Colonic mucosa (tissue), 4 donors: ENCODE results near the gene GAS2L1. TPM values are rescaled to one million over a fixed set of nuclear protein-coding genes. Genes with fewer than 3 reads are reported as not detected.
A peak's percentile ranks its signal among the peaks of the same experiment; 100 is the strongest.

Experiments used
- DNase-seq: peaks from one replicate; pipeline ENCODE4 v3.0.0-alpha.2; 2020
- H3K27ac ChIP-seq: fragments of 200-600 bp; one replicate; pipeline ENCODE4 v1.8.0; 2021
- H3K27me3 ChIP-seq: fragments of 200-600 bp; one replicate; pipeline ENCODE4 v1.8.0; 2021
- H3K36me3 ChIP-seq: fragments of 200-600 bp; one replicate; pipeline ENCODE4 v1.8.0; 2021
- H3K4me1 ChIP-seq: fragments of 200-600 bp; one replicate; pipeline ENCODE4 v1.8.0; 2021; ENCODE audit warnings: mild to moderate bottlenecking
- H3K4me3 ChIP-seq: fragments of 200-600 bp; one replicate; pipeline ENCODE4 v1.8.0; 2021
- H3K9ac ChIP-seq, 2 donors: one replicate each; pipeline ENCODE4 v1.7.0; 2013; ENCODE audit warnings: control low read depth in 2 of 2, low read depth in 2 of 2, low read length in 2 of 2
- H3K9me3 ChIP-seq: fragments of 200-600 bp; one replicate; pipeline ENCODE4 v1.8.0; 2021
- intact Hi-C: fragments of 100-400 bp; cut with DNase I; formaldehyde crosslinking; loops from one replicate; pipeline ENCODE4 v1.14.1; 2022
- total RNA-seq, 2 donors: library from RNA; stranded (reverse); fragmentation: NEBNext Ultra II Directional in 1 of 2; extraction: Animal tissue kit (Norgen Biotek cat#: 25700) in 1 of 2; gene quantifications; one replicate each; pipeline ENCODE4 v1.2.1, GENCODE V29; 2021
- TF ChIP-seq, protein P1 (sequence below): fragments of 200-600 bp; IDR thresholded peaks from one replicate; pipeline ENCODE4 v1.8.0; 2022; ENCODE audit warnings: antibody characterized with exemption, mild to moderate bottlenecking
- donor health status: healthy.
- donor health status: DM: no; HTN: no; CAD: no.
- donor health status: DM: no; HTN: no; CAD: no.

GAS2L1 gene
- total RNA-seq, 2 donors from 2014 or later = 16.6 to 41.1 TPM

DNA sequence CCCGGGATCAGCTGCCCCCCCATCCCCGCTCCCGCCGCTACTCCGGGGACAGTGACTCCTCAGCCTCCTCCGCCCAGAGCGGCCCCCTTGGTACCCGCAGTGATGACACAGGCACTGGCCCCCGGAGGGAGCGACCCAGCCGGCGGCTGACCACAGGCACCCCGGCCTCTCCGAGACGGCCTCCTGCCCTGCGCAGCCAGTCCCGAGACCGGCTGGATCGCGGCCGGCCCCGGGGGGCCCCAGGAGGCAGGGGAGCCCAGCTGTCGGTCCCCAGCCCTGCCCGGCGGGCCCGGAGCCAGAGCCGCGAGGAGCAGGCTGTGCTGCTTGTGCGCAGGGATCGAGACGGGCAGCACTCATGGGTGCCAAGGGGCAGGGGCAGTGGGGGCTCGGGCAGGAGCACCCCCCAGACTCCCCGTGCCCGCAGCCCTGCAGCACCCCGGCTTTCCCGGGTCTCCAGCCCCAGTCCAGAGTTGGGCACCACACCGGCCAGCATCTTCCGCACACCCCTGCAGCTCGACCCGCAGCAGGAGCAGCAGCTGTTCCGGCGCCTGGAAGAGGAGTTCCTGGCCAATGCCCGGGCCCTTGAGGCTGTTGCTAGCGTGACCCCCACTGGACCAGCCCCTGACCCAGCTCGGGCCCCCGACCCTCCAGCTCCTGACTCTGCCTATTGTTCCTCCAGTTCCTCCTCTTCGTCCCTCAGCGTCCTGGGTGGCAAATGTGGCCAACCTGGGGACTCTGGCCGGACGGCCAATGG is 5.2 kb downstream of the GAS2L1 start:
- intact Hi-C loops = no loop called here
- H3K27ac ChIP-seq = peak overlapping the region; percentile 36
- H3K4me1 ChIP-seq = peaks cover 47% of the 10 kb centered on the region
- TF ChIP-seq, protein P1, sequence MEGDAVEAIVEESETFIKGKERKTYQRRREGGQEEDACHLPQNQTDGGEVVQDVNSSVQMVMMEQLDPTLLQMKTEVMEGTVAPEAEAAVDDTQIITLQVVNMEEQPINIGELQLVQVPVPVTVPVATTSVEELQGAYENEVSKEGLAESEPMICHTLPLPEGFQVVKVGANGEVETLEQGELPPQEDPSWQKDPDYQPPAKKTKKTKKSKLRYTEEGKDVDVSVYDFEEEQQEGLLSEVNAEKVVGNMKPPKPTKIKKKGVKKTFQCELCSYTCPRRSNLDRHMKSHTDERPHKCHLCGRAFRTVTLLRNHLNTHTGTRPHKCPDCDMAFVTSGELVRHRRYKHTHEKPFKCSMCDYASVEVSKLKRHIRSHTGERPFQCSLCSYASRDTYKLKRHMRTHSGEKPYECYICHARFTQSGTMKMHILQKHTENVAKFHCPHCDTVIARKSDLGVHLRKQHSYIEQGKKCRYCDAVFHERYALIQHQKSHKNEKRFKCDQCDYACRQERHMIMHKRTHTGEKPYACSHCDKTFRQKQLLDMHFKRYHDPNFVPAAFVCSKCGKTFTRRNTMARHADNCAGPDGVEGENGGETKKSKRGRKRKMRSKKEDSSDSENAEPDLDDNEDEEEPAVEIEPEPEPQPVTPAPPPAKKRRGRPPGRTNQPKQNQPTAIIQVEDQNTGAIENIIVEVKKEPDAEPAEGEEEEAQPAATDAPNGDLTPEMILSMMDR = no peak
- H3K9ac ChIP-seq = peak overlapping the region; percentile 26 to 72
- H3K9me3 ChIP-seq = no peaks in the 10 kb centered on the region
- H3K27me3 ChIP-seq = peaks cover 25% of the 10 kb centered on the region
- DNase-seq = no peak
- no peaks in the 10 kb centered on the region for H3K36me3 ChIP-seq
- no peak overlapping the region for H3K4me3 ChIP-seq

DNA sequence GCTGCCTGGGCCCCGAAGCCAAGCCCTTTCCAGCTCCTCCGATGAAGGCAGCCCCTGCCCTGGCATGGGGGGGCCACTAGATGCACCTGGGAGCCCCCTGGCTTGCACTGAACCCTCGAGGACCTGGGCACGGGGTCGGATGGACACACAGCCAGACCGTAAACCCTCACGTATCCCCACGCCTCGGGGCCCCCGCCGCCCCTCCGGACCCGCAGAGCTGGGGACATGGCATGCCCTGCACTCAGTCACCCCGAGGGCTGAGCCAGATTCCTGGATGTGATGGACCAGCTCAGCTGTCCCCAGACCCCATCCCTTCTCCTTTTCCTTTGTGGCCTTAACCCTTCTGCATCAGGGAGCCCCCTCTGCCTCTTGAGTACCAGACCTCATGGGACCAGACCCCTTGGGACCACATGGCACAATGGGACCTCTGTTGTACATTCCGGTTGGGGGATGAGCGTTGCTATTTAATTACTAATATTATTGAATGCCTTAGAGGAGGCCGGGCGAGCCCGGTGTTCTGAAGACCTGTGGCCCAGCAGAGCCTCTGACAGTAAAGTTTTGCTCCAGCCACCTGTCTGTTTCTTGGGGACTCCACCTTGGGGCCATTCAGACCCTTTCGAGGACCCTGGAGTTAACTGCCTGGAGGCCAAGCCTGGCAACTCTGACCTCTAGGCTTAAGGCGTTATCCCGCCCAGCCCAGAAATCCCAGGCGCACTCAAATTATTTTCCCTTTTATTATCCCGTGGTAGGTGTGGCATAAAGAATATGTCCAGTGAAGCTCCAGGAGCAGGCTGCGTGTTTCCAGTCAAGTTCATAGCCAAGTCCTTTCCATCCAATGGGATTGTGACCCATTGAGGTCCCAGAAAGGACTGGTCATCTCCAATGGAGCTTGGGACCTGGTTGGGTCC is 6.0 kb downstream of the GAS2L1 start:
- no peak overlapping the region for H3K4me3 ChIP-seq
- TF ChIP-seq, protein P1 = no peak
- peaks cover 47% of the 10 kb centered on the region for H3K4me1 ChIP-seq
- H3K9ac ChIP-seq = no peak overlapping the region
- H3K27me3 ChIP-seq = peaks cover 27% of the 10 kb centered on the region
- H3K9me3 ChIP-seq = no peaks in the 10 kb centered on the region
- H3K36me3 ChIP-seq = no peaks in the 10 kb centered on the region
- intact Hi-C loops = no loop called here
- DNase-seq = no peak
- no peak overlapping the region for H3K27ac ChIP-seq

- no peak overlapping the region for H3K9ac ChIP-seq
- no peaks in the 10 kb centered on the region for H3K36me3 ChIP-seq
- TF ChIP-seq, protein P1 = peak; percentile 67
- H3K4me1 ChIP-seq = peaks cover 45% of the 10 kb centered on the region
- peak; percentile 43 for DNase-seq
- H3K4me3 ChIP-seq = no peak overlapping the region
- intact Hi-C loops = no loop called here
- peaks cover 27% of the 10 kb centered on the region for H3K27me3 ChIP-seq
- no peak overlapping the region for H3K27ac ChIP-seq
- H3K9me3 ChIP-seq = no peaks in the 10 kb centered on the region
Observed at GRCh38 chr22:29313126-29313575, 6.7 kb downstream of the GAS2L1 start.

DNA sequence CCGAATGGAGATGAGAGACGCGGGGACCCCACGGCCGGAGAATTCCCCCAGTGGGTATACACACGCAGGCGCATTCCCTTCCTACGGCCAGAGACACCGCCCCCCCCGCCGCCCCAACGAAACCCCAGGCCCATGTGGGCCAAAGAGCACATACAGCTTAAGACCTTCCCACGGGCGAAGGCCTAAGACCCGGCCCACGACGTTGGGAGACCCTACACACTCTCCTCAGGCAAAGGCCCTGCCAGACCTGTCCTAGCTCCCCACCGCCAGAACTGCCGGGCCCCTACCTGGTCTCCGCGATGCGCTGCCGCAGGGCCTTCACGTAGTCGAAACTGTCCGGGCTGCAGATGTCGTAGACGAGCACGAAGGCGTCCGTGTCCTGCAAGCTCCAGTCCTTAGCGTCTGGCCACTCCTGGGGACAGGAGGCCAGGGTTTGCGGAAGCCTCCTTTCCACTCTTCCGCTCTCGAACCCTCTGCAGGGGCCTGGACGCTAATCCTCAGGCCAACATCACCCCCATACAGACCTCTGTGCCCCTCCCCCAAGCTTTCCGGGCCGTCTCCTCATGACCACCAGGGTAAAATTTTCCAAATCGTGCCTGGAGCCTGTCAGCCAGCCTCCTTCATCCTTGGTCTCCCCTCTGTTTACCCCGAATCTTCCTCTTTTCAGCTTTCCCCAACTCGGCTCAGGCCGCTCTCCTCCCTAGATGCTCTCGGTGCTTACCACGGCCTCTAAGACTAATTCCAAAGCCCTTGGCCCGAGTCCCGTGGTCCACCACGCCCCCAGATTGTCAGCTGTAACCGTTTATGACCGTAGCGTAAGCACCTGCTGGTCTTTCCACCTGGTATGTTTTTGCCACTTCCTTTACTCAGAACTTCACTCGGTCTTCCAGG is 7.4 kb downstream of the GAS2L1 start:
- Histone ChIP-seq H3K9ac (peak overlapping the region in 1 of 2 donors; percentile 40), H3K4me3 (no peak overlapping the region), H3K27me3 (peaks cover 27% of the 10 kb centered on the region), H3K27ac (no peak overlapping the region), H3K36me3 (no peaks in the 10 kb centered on the region), H3K9me3 (no peaks in the 10 kb centered on the region), H3K4me1 (peaks cover 42% of the 10 kb centered on the region)
- TF ChIP-seq, protein P1 = no peak
- intact Hi-C loops = no loop called here
- peak; percentile 69 for DNase-seq
